DMS 273 (cell line): ENCODE results near the gene PARP3.

Experiments
- DNase-seq: peaks from one replicate; lab custom pipeline; 2025; ENCODE audit not compliant: unreplicated experiment; lab: John Stamatoyannopoulos, UW

Gene PARP3

DNA sequence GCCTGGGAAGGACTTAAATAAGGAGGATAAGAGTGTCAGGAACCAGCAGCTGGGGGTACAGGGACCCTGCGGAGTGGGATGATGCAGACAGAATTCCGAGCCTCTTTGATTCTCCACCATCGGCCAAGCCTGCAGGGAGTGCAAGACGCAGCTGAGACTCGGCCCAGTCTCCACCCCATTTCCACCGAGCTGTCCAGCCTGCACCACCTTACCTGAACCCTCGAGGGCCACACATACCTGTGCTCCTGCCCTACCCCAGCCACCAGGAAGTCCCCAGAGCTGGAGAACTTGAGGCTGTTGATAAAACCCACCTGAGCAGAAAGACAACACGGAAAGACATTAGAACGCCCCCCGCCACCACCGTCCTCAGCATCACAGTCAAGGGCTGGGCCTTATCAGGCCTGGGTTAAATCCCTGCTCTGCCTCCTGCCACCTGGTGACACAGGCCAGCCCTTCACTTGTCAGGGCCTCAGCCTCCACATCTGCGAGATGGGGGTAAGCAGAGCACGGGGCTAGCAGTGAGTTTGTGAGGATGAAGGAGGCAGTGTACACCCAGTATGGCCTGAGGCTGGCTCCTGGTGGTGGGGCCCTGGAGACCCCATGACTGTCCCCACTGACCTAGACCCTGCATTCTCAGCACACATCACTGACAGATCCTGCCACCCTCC lies 8.6 kb upstream of the PARP3 start:
- DNase-seq: no peak

DNA sequence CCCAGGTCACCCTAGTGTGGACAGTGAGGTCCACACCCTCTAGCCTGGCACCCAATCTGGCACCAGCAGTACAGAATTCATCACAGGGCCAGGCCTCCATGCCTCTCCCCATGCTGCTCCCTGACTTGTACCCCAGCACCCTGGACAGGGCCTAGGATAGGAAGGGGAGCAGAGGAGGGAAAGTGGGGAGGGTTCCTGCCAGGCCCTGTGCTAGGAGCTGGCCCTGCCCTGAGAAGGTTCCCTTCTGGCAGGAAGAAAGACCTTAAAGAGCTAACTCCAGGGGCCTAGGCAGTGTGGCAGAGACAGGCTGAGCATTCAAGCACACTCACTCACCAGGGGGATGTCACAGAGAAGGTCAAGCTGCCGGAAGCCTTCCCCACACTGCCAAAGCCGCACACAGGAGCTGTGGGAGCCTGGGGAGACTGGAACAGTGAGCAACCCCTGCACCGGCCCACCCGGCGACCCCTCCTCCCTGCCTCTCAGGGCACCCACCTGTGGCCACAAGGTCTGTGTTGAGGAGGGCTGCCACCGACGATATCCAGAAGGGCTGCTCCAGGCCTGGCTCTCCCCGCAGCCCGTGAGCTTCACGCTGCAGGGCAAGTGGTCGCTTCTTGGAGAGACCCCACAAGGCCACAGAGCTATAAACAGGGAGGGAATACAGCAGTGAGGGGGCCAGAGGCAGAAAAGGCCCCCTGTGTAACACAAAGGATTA lies 7.9 kb upstream of the PARP3 start:
- no peak for DNase-seq

DNA sequence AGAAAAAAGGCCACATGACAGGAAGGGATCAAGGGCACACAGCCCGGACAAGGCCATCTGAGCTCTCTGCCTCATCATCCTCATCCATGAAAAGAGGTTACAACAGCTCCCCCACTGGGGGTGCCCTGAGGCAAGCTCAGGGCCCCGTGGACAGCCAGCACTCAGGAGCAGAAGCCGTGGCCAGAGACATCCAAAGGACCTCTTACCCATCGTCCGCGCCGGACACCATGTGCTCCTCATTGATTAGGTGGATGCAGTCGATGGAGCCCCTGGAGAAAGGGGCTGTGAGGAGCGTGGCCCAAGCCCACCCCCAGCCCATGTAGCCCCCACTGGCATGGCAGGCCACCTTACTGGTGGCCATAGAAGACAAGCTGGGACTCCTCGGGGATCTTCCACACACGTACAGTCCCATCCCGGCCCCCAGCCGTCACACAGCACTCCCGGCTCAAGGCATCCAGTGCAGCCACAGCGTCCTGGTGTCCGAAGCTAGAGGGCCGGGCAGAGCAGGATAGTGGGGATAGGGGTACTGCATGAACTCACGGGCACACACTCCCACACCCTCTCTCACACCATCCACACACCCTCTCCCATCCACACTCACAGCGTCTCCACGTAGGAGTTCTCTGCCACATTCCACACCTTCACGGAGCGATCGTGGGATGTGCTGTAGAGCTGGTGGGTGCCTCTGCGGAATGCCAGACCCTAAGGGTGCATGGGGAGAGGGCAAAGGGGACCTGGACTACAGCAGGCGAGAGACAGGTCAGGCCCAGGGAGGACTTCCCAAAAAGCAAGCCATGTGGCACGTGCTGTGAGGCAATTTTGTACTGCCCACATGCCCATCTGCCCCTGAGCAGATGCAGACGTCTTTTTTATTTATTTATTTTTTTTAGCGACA lies 6.9 kb upstream of the PARP3 start:
- no peak for DNase-seq

DNA sequence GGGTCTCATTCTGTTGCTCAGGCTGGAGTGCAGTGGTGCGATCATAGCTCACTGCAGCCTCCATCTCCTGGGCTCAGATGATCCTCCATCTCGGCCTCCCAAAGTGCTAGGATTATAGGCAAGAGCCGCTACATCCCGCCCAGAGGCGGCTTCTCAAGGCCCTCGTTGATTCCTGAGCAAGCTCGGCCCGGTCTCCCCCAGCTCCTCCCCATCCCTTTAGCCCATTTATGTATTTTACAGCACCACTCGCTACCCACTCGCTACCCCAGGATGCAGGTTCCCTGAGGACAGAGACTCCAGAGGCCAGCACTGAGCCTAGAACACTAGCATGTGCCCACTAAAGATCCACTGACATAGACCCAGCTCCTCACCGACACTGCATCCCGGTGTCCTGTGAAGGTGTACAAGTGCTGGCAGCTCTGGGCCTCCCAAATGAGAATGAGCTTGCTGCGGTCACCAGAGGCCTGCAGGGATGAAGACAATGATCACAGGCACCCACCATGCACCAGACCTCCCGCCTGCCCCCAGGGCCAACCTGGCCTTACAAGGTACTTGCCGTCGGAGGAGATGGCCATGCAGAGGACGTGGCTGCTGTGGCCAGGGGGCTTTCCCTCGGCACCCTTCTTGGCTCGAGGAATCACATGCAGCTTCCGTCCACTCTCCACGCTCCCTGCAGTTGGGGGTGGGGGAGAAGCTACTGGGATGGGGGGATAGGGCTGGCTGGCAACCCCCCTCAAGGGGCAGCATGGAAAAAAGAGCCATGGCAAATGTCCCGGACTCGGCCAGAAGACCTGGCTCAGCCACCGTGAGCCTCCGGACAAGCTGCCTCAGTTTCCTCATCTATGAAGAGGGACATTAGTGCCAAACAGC lies 6.0 kb upstream of the PARP3 start:
- DNase-seq: no peak

DNA sequence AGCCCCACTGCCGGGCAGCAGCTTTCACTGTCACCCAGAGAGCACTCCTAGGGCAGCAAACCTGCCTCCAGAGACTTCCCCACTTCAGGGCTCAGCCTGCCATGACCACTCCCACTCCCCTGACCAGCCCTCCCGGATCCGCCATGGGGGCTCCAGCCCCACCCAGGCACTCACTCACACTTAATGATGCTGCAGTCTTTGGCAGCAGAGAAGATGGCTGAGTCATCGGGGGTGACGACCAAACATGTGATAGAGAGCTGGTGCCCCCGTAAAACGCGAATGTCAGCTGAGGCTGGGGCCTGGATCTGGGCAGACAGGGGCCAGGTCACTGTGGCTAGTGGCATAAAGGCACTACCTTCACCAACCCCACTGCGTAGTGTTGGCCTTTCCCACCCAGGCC lies 5.1 kb upstream of the PARP3 start:
- DNase-seq: no peak

DNA sequence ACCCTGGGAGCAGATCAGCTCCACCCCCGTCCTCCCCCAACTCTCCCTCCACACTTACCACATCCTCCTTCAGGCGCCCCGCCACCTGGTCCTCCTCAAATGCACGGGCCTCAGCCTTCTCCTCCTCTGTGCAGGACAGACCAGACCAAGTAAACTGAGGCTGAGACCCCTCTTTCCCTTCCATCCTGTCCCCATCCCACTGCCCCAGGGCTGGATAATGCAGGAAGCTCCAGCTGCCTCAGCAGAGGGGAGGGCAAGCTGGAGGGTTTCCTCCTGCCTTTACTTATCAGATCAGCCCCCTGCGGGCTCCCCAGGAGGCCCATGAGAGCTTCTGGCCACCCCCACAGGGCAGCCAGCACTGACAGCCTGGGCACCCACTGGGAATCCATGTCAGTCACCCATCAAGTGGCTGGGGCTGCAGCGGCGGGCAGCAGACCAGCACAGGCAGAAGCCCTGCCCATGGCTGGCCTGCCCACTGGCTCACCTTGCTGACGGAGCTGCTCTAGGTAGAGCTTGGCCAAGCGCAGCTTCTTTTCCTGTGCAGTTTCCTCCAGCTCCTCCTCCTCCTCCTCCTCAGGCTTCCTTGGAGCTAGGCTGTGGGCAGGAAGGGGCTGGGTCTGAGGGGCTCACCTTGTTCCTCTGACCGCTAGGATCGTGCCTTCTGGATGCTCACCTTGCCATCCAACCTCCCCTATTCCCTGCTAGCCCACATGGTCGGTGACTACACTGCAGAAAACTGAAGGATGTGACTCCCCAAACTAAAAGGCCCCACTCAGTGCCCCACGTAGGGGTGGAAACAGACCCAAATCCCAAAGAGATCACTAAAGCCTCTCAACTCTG lies 4.3 kb upstream of the PARP3 start:
- no peak for DNase-seq

DNA sequence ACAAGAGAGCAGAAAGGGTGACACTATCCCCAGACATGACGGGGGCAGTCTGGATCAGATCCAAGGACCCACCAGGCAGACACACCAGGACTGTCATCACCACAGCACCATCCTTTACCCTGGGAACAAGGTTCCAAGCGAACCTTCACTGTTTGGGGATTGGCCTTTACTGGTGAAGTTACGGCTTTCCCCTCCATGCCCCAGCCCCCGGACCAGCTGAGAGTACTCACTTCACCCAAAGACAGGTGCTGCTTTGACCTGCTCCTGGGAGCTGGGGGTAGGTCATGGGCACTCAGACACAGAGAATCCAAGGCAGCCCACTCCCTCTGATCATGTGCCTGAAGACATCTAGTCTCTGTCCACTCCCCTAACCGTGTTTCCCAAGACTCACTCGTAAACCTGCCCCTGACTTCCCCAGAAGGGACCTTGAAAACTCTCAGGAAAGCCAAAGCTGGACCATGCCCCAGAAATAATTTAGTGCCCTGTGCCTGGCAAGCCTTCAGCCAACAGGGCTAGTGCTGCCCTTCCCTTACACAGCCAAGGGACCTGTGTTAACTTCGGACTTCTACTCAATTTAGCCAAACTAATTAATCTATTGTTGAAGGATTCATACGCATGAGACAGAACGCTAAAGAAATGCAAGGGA lies 3.3 kb upstream of the PARP3 start:
- no peak for DNase-seq

DNA sequence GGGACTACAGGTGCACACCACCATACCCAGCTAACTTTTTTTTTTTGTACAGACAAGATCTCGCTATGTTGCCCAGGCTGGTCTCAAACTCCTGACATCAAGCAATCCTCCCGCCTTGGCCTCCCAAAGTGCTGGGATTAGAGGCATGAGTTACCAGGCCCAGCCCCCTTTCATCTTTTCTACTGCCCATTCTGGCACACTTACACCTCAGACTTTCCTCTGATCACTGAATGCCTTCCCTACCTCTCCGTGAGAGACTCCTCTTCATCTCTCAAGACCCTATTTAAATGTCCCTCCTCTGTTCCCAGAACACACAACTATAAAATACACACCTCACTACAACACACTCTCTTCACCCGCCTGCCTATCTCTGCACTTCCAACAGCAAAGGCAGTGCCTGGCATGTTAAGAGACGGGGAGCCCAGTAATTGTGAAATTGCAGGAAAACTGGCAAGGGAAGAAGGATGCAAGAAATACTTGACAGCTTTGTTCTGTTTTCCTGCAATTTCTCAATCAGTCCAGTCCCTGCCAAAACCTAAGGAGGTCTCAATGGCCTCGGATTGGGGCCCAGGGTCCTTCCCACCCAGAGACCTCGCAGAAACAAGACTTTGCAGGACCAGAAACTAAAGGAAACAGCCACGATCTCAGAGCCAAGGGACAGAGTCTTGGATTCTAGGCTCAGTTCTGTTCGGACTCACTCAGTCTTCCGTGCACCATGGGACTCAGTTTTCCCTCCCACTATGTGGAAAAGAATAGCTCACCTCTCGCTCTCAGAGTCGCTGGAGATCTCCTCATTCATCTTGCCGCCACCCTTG lies 1.3 kb upstream of the PARP3 start:
- DNase-seq: no peak

DNA sequence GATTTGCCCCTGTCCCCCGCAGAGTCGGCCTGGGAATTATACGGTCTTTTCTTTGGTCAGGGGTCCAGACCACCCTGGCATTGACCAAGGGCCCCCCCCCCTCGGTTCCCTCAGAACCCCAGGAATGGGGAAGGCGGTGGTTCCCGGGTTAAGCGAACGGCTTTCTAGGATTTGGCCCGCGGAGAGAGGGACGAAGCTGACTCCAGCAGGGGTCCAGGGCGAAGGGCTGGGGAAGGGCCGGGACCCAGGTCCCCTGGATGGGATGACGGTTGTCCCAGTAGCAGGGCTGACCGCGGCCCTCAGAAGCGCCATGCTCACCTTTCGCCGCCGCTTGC lies 733 bp upstream of the PARP3 start:
- DNase-seq: no peak

DNA sequence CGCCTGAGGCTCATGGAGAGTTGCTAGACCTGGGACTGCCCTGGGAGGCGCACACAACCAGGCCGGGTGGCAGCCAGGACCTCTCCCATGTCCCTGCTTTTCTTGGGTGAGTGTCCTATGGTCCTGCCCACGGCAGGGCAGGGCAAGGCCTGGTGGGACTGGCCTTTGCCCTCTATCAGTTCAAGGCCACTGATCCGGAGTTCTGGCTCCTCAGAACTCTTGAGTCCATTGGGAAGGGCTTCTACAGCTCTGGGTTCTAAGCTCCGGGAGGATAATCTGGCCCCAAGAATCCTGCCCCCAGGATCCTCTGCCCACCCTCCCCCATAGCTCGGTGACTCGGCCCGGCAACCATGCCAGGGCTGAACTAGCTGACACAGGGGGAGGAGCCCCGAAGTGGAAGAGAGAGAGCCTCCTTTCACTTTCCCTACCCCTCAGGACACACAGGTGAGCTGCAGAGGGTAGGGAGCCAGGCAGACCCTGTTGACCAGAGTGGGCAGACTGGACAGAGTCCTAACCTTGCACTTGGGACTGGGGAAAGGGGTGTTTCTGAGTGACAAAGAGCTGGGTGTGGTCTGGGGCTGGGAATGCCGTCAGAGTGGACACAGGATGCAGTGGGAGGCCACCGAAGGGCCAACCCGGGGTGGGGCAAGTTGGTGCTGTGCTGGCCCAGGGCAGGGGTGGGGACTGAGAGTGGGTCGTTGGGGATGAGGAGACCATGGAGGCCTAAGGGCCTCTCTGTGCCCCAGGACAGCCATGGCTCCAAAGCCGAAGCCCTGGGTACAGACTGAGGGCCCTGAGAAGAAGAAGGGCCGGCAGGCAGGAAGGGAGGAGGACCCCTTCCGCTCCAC lies 664 bp downstream of the PARP3 start:
- DNase-seq: peak; percentile 46

DNA sequence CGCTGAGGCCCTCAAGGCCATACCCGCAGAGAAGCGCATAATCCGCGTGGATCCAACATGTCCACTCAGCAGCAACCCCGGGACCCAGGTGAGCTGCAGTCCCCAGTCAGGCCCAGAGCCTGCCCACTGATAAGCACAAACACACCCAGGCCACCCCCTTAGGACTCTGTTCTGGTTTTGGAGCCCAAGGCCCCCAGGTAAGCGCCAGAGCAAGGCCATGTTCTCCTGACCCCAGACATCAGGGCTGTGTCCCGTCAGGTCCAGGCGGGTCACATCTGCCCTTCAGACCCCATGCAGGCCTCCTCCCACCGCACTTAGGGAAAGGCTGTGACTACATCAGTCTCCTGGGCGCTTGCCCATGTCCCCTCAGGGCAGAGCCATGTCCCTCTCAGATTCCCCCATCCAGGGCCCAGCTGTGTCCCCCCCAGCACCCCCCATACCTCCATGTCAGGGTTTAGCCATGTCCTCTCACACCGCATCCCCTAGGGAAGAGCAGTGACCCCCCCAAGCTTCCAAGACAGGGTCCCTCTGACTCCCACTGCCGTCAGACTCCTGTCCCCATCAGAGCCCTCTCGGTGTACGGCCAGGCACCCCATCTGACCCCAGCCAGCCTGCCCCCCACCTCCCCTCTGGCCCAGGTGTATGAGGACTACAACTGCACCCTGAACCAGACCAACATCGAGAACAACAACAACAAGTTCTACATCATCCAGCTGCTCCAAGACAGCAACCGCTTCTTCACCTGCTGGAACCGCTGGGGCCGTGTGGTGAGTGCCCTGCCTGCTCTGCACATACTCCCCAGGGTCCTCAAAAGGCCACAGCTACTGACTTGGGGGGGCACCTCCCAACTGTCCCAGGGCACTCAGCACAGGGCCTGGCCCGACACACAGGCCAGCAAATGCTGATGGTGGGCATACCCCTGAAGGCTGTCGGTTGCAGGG lies 1.6 kb downstream of the PARP3 start:
- no peak for DNase-seq

DNA sequence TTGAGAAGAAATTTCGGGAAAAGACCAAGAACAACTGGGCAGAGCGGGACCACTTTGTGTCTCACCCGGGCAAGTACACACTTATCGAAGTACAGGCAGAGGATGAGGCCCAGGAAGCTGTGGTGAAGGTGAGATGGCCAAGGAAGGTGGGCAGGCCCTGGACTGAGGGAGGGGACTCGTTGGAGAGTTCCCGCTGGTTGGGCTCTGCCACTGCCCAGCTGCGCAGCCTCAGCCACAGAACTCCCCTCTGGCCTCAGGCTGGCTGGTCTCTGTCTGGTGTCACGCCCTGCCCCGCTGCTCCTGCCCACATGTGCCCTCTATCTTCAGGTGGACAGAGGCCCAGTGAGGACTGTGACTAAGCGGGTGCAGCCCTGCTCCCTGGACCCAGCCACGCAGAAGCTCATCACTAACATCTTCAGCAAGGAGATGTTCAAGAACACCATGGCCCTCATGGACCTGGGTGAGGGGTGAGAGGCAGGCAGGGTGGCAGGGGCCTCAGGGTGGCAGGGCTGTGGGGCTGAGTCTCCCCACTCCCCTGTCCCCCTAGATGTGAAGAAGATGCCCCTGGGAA lies 2.4 kb downstream of the PARP3 start:
- DNase-seq: no peak

DNA sequence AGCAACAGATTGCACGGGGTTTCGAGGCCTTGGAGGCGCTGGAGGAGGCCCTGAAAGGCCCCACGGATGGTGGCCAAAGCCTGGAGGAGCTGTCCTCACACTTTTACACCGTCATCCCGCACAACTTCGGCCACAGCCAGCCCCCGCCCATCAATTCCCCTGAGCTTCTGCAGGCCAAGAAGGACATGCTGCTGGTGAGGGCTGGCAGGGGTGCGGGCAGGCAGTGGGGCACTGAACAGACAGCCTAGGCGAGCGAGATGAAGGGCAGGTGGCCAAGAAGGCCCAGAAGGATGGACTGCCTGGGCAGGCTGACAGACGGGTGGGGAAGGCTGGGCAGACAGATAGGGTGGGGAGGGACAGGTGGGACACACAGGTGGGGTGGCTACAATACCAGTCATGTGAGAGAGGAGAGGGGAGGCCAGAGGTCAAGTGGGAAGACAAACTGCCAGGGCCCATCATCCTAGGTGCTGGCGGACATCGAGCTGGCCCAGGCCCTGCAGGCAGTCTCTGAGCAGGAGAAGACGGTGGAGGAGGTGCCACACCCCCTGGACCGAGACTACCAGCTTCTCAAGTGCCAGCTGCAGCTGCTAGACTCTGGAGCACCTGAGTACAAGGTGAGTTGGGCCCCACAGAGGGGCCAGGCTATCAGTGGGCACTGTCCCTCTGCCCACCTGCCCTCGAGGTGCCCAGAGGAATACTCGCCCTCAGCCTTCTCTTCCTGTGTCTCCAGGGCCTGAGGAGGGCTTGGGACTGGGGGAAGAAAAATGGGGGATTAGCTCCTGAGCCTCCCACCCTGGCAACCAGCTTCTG lies 3.1 kb downstream of the PARP3 start:
- no peak for DNase-seq

DNA sequence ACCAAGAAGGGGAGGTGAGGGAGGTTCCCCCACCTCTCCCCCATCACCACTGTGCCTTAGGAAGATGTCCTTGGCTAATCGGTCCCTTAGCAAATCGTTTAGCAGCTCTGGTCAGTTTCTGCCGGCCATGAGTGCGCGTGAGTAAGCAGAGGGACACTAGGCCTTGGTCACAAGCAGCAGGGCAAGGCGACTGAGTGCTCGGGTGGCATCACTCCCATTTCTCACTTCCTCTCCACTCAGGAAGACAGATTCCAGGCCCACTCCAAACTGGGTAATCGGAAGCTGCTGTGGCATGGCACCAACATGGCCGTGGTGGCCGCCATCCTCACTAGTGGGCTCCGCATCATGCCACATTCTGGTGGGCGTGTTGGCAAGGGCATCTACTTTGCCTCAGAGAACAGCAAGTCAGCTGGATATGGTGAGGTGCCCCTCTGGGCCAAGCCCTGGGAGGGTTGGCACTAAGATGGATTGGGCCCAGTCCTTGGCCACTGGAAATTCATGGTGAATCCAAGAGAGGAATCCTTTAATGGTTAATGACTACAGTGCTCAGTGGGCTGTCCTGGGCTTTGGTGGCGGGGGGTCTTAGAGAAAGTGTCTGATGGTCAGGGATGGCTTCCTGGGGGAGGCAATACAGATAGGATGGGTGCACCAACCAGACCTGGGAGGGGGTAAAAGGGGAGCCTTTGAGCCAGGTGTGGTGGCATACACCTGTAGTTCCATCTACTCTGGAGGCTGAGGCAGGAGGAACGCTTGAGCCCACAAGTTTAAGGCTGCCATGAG lies 4.0 kb downstream of the PARP3 start:
- DNase-seq: no peak

DNA sequence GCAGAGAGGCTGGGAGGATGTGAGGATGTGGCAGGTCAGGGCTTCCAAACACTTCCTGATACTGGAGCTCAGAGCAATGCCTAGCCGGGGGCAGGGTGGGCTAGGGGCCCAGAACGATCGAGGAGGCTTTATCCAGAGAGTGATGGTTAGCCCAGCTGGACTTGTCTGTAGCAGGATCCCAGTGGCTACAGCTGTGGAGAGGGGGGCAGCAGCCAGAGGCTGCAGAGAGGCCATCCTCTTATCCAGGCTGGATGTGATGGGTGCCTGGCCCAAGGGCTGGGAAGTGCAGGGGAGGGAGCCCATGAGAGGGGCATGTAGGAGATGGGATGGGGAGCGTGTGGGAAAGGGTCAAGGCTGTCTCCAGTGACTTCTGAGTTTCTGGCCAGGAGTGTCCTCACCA lies 4.6 kb downstream of the PARP3 start:
- DNase-seq: no peak
